GM10248 (cell line): ENCODE results near the gene POU3F1.

ENCODE experiments used
- CTCF ChIA-PET: fragments of 300-600 bp; sonication (Branson Sonifier 250); formaldehyde crosslinking; extraction: SDS; loops from one replicate; lab custom pipeline; 2021; ENCODE audit warnings: antibody characterized with exemption; lab: Yijun Ruan, JAX
- POLR2A ChIA-PET: fragments of 350-650 bp; sonication (Branson Sonifier 250); formaldehyde crosslinking; extraction: SDS; loops from one replicate; lab custom pipeline; 2020; ENCODE audit warnings: antibody characterized with exemption; lab: Yijun Ruan, JAX
- DNase-seq: peaks from one replicate; pipeline ENCODE4 v3.0.0; 2012; ENCODE audit errors: extremely low spot score
- CTCF ChIP-seq: IDR thresholded peaks from 2 replicates; pipeline ENCODE4 v1.5.1; 2012; ENCODE audit warnings: mild to moderate bottlenecking, low read depth; ENCODE audit errors: extremely low read depth, missing control alignments, control extremely low read depth

POU3F1 gene

GRCh38 chr1:38046333-38046883, at the start of gene POU3F1:
Gene POU3F1 (minus strand): TSS chr1:38046793. CDS start chr1:38046743, 50 bp downstream.
- POLR2A ChIA-PET: interaction anchor here (1.0 kb wide), 1 partner anchor 16 kb away, joined by 5 read pairs; no protein-coding TSS in a partner anchor
- CTCF ChIA-PET: interaction anchor here (1.0 to 1.3 kb wide), 3 partner anchors 19 to 28 kb away, joined by 3 to 4 read pairs (median 3); no protein-coding TSS in a partner anchor
- no peak for TF ChIP-seq CTCF
- no peak for DNase-seq

- CTCF ChIA-PET: interaction anchor here (0.8 to 1.6 kb wide), 3 partner anchors 9 to 44 kb away, joined by 3 read pairs; no protein-coding TSS in a partner anchor
- POLR2A ChIA-PET: no interaction called here
- DNase-seq: no peak
- TF ChIP-seq CTCF: no peak
These were observed 48.9 kb upstream of the POU3F1 start for GRCh38 chr1:38095454-38095931.

- ChIA-PET POLR2A (no interaction called here), CTCF (interaction anchor here (0.8 to 1.3 kb wide), 4 partner anchors 10 to 44 kb away, joined by 3 read pairs; no protein-coding TSS in a partner anchor)
- no peak for TF ChIP-seq CTCF
- no peak for DNase-seq
These were observed 48.2 kb upstream of the POU3F1 start for GRCh38 chr1:38094711-38095290.

DNA sequence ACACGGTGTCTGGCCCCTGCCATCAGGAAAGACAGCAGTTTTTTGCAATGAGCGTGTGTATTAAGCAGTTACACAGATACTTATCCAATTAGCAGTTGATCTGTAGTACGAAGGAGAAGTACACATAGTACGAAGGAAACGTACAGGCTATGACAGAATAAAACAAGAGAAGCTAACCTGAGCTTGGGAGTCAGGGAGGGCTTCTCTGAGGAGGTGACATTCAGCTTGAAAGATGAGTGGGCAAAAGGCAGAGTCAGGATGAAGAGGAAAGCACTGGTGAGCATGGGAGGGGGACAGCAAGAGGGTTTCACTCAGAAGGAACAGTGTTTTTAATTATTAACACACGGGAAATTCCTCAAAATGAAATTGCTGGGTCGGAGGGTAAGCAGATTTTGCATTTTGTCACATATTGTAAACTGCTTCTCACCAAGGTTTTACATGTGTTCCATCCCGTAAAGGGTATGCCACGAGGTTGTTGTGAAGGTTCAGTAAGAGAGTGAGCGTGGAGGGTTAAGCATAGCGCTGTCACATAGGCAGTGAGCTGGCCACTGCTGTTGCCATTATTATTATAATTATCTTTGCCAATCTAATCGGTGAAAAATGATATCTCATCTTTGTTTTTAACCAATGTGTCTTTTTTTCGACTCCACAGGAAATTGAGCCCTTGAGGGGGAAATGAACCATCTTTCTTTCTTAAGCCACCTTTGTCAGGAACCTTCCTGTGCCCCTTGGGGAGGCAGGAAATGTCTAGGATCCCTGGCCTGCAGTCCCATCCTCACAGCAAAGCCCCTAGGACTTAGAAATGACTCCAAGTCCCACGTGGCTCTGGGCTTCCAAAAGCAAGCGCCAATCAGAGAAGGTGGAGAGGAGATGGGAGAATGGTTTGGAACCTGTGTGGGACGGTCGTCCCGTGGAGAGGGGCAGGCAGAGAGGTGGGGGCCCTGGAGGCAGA, 47.3 kb upstream of the POU3F1 start:
- no peak for DNase-seq
- ChIA-PET CTCF (interaction anchor here (0.8 to 1.4 kb wide), 3 partner anchors 9 to 33 kb away, joined by 3 read pairs; no protein-coding TSS in a partner anchor), POLR2A (no interaction called here)
- no peak for TF ChIP-seq CTCF

GRCh38 chr1:38092256-38092655, 45.7 kb upstream of the POU3F1 start:
- ChIA-PET CTCF (interaction anchor here (0.8 to 1.4 kb wide), 3 partner anchors 58 to 410 kb away, joined by 3 read pairs; no protein-coding TSS in a partner anchor), POLR2A (no interaction called here)
- DNase-seq: no peak
- no peak for TF ChIP-seq CTCF

GRCh38 chr1:38090796-38091195, 44.2 kb upstream of the POU3F1 start:
- POLR2A ChIA-PET: no interaction called here
- DNase-seq: no peak
- CTCF ChIA-PET: interaction anchor here (1.1 to 1.4 kb wide), 3 partner anchors 64 to 412 kb away, joined by 3 to 4 read pairs (median 3); no protein-coding TSS in a partner anchor
- no peak for TF ChIP-seq CTCF
